VCaP (cell line): ENCODE results near the gene LSM2.

Experiments
- H3K27ac ChIP-seq: fragments of 450-650 bp; 2 replicates; pipeline ENCODE4 v1.5.1; 2017
- TF ChIP-seq, protein P1 (sequence below): fragments of 450-650 bp; conservative IDR thresholded peaks from 2 replicates; pipeline ENCODE4 v1.5.1; 2017; ENCODE audit warnings: mild to moderate bottlenecking, moderate library complexity

The LSM2 gene

DNA sequence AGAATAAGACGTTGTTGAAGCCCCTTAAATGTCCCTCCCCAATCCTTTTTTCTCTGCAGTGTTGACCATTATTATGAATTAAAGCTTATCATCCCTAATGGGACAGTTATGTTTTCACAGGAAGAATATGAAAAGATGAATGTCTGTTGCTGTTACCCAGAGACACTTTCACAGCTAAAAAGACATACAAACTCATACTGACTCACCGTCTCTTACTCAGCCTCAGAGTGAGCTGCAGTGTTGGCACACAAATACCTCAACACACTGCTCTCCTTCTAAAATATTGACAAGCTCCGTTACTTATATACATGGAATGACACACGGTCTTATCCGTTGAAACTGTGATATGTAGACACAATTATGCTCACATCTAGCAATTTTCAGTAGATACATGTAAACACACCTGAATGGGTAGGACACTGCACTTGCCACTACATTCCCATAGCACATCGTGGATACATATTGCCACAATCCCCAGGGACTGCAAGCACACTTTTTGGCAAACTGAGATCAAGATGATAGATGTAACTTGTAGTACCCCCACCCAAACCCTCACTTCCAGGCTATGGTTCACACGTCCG is 53.9 kb downstream of the LSM2 start:
- H3K27ac ChIP-seq = no peak overlapping the region
- TF ChIP-seq, protein P1, sequence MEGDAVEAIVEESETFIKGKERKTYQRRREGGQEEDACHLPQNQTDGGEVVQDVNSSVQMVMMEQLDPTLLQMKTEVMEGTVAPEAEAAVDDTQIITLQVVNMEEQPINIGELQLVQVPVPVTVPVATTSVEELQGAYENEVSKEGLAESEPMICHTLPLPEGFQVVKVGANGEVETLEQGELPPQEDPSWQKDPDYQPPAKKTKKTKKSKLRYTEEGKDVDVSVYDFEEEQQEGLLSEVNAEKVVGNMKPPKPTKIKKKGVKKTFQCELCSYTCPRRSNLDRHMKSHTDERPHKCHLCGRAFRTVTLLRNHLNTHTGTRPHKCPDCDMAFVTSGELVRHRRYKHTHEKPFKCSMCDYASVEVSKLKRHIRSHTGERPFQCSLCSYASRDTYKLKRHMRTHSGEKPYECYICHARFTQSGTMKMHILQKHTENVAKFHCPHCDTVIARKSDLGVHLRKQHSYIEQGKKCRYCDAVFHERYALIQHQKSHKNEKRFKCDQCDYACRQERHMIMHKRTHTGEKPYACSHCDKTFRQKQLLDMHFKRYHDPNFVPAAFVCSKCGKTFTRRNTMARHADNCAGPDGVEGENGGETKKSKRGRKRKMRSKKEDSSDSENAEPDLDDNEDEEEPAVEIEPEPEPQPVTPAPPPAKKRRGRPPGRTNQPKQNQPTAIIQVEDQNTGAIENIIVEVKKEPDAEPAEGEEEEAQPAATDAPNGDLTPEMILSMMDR = no peak

DNA sequence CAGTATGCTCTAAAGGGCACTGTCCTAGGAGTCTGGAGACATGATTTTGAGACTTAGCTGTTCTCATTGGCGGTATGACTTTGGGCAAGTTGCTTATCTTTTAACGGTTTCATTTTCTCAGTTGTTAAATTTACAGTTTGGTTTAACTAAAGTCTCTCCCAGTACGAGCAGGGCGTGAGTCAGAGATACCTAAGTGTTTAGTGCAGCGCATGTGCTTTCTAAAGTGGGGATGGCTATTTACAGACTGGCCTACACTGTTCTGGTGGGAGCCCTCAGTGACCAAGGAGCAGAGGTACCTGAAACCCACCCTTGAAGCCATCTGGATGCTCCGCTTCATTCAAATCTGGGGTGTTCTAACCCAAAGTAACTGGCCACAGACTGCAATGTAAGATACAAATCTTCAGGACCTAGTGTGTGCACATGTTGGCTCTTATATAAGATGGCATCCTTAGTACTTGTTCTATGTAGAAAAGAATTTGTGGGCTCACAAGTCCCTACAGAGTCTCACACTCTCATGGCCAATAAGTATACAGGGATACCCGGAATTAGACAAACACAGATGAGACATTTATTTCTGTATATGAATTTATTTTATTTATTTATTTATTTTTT is 56.2 kb downstream of the LSM2 start:
- TF ChIP-seq, protein P1 = no peak

DNA sequence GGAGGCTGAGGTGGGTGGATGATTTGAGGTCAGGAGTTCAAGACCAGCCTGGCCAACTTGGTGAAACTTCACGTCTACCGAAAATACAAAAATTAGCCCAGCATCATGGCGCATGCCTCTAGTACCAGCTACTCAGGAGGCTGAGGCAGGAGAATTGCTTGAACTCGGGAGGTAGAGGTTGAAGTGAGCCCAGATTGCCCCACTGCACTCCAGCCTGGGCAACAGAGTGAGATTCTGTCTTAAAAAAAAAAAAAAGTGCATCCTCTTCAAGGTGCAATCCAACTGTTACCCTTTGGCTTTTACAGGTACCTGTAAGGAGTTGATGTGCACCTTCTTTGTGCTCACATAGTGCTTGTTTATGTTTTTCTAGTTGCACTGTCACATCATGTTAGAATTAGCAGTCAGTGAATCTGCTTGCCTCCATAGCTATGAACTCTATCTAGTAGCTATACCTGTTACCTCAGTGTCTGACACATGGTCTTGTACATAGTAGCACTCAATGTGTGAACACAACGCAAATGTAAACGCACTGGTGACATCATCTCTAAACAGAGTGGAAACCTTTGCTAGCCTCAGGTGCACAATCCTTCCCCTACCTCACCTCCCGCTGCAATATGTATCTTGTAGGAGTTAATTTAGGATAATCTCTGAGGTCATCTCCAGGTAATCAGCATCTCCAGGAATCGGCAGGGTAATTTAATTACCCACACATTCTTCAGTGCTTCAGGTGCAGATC is 57.3 kb downstream of the LSM2 start:
- TF ChIP-seq, protein P1 = no peak
- no peak overlapping the region for H3K27ac ChIP-seq

More for the DNA sequence above, 56.2 kb downstream of the LSM2 start:
- H3K27ac ChIP-seq = no peak overlapping the region
